Measurements from ENCODE around the gene CYB5R4.

CYB5R4 gene

DNA sequence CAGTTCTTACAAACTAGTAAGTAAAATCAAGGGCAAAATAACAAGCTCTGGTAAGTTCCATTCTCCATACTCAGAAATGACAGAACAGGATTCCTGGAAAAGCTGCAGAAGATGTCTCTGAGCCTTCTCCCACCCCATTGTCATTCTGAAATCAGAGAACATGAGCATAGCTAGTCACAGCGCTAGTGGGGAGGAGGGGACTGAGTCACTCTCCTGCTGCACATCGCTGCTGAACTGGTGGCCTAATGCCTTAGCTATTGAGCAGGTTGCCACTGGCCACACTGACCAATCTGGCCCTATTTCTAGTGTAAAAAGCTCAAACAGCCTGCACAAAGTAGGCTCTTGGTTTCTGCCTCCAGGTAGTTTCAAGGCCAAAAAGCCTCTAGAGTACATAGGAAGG lies 32.4 kb upstream of the CYB5R4 start:
- TF ChIP-seq CTCF (IDR thresholded peaks at IDR 0.05) (no peak), ZFX (IDR thresholded peaks at IDR 0.05; ENCODE audit: borderline replicate concordance) (no peak)
- H3K27ac ChIP-seq = no peak overlapping the region

DNA sequence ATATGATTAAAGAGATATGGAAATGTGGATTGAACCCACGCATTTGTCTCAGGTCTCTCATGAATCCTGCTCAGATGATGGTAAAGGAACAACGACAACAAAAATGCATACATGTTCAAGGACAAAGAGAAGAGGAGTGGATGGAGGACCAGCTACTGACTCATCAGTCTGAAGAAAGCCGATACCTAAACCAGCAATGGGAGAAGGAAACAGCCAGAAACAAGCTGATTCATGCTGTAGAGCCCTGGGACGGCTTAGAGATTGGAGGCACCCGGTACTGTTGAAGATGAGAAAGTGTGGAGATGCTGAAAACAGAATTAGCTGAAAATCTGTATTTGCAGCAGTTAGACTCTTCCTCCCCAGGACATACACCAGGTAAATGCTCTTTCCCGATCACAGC lies 20.8 kb upstream of the CYB5R4 start:
- TF ChIP-seq CTCF (IDR thresholded peaks at IDR 0.05) (no peak), ZFX (IDR thresholded peaks at IDR 0.05; ENCODE audit: borderline replicate concordance) (no peak)
- H3K27ac ChIP-seq = no peak overlapping the region

DNA sequence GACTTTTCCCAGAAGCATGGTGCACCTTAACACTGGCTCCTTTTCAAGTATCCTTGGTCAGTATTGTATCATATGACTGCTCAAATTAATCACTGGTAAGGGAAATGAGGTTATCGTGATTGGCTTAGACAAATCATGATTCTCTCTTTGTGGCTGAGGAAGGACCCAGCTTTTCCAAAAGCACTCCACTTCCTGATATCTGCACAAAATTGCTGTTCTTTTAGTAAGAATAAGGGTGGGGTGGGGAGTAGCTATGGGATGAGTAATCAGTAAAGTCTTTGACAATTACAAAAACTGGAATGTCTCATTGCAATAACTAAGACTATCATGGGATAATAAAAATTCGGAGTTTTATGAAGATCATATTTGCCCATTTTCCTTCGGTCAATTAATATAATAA lies 15.3 kb upstream of the CYB5R4 start:
- TF ChIP-seq CTCF (IDR thresholded peaks at IDR 0.05) (no peak), ZFX (IDR thresholded peaks at IDR 0.05; ENCODE audit: borderline replicate concordance) (no peak)

DNA sequence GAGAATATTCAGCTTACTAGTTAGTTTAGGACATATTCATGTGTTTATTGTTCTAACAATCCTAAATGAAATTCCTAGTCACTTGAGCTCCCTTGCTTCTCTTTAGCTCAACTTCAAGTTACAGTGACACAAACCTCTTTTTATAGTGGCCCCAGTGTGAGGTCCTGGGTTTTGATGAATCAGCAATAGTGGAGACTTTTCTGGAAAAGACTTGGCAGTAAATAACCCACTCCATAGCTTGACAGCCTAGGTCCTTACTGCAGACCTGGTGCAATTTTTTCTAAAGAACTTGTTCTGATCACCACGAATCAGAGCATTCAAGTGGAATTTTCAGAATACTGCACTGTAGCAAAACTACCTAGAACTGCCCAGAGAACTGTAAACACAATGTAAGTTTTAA lies 13.2 kb upstream of the CYB5R4 start:
- H3K27ac ChIP-seq = no peak overlapping the region
- no peak for TF ChIP-seq CTCF (IDR thresholded peaks at IDR 0.05)
- TF ChIP-seq ZFX (IDR thresholded peaks at IDR 0.05; ENCODE audit: borderline replicate concordance) = no peak

More for the DNA sequence above, 15.3 kb upstream of the CYB5R4 start:
- H3K27ac ChIP-seq = no peak overlapping the region

- no peak for TF ChIP-seq ZFX (IDR thresholded peaks at IDR 0.05; ENCODE audit: borderline replicate concordance)
- no peak for TF ChIP-seq CTCF (IDR thresholded peaks at IDR 0.05)
- no peak overlapping the region for H3K27ac ChIP-seq
These were observed 12.3 kb upstream of the CYB5R4 start for GRCh38 chr6:83847179-83847578.

- TF ChIP-seq ZFX (IDR thresholded peaks at IDR 0.05; ENCODE audit: borderline replicate concordance) = no peak
- no peak for TF ChIP-seq CTCF (IDR thresholded peaks at IDR 0.05)
- H3K27ac ChIP-seq = no peak overlapping the region
These were observed 10.4 kb upstream of the CYB5R4 start for GRCh38 chr6:83849127-83849526.

- TF ChIP-seq ZFX (IDR thresholded peaks at IDR 0.05; ENCODE audit: borderline replicate concordance) (no peak), CTCF (IDR thresholded peaks at IDR 0.05) (no peak)
These were observed 9.9 kb upstream of the CYB5R4 start for GRCh38 chr6:83849610-83850009.

More at GRCh38 chr6:83849610-83850009, 9.9 kb upstream of the CYB5R4 start:
- no peak overlapping the region for H3K27ac ChIP-seq

Data from 22Rv1 (cell line).